ENCODE measurements around the gene PSMA5. TPM values are rescaled to one million over a fixed set of nuclear protein-coding genes. Genes with fewer than 3 reads are reported as not detected.

Gene PSMA5
- total and polyA plus RNA-seq, 2 of the 4 experiments (the other 2 are of a cell fraction), result 75.5 to 107 TPM

GRCh38 chr1:109467301-109467777 is 41.1 kb upstream of the PSMA5 start:
- no peaks in the 10 kb centered on the region for H3K9me1 ChIP-seq (ENCODE audit: insufficient read depth, low read length)

More at GRCh38 chr1:109467301-109467777, 41.1 kb upstream of the PSMA5 start:
- H3K4me1 ChIP-seq (ENCODE audit: control insufficient read depth, insufficient read depth, low read length), result no peaks in the 10 kb centered on the region
- peak overlapping the region; percentile 59 for H2AFZ ChIP-seq (replicated peaks; ENCODE audit: low read length, poor library complexity)
- ChIA-PET POLR2A (ENCODE audit: unreplicated experiment) (no interaction called here), CTCF (no interaction called here)
- WGBS, 2 experiments (ENCODE audit: extremely low coverage in 2 of 2, insufficient read length in 1 of 2), result 9% methylated on average over 5 of the region's 23 CpGs; no CpG with 5 or more reads in 1 of the 2 experiments
- no peak overlapping the region for H4K91ac ChIP-seq (ENCODE audit: insufficient read depth, low read depth, low read length)
- no peak overlapping the region for H2BK15ac ChIP-seq (ENCODE audit: low read depth, low read length)
- H3K18ac ChIP-seq (ENCODE audit: low read depth, low read length), result no peak overlapping the region
- TF ChIP-seq MAFK (IDR thresholded peaks at IDR 0.05; ENCODE audit: low read depth, low read length), result no peak
- no peak for TF ChIP-seq RFX5 (IDR thresholded peaks at IDR 0.05; ENCODE audit: low read depth, low read length)
- TF ChIP-seq CHD1 (IDR thresholded peaks at IDR 0.05; ENCODE audit: low read depth, low read length), result no peak
- TF ChIP-seq RCOR1 (IDR thresholded peaks at IDR 0.05; ENCODE audit: insufficient replicate concordance, low read length), result no peak
- TF ChIP-seq SMC3 (IDR thresholded peaks at IDR 0.05; ENCODE audit: low read depth, low read length), result no peak
- no peak for TF ChIP-seq RAD21 (IDR thresholded peaks at IDR 0.05; ENCODE audit: low read length)
- TF ChIP-seq ELK1 (IDR thresholded peaks at IDR 0.05; ENCODE audit: borderline replicate concordance, low read depth, low read length), result no peak
- no peak for TF ChIP-seq POLR2A (IDR thresholded peaks at IDR 0.05; ENCODE audit: low read depth, low read length)
- no peak for TF ChIP-seq MXI1 (IDR thresholded peaks at IDR 0.05; ENCODE audit: borderline replicate concordance, low read depth, low read length)
- TF ChIP-seq NFE2L2 (IDR thresholded peaks at IDR 0.05; ENCODE audit: low read depth, low read length), result no peak
- no peak for TF ChIP-seq BHLHE40 (IDR thresholded peaks at IDR 0.05; ENCODE audit: low read depth, low read length)
- no peak for TF ChIP-seq MAZ (IDR thresholded peaks at IDR 0.05; ENCODE audit: borderline replicate concordance, low read depth, low read length)
- no peak for TF ChIP-seq CTCF (conservative IDR thresholded peaks at IDR 0.05; ENCODE audit: low read depth, low read length)
- TF ChIP-seq FOS (IDR thresholded peaks at IDR 0.05; ENCODE audit: low read depth, low read length), result no peak
- no peak for TF ChIP-seq CEBPB (IDR thresholded peaks at IDR 0.05; ENCODE audit: low read depth, low read length)
- TF ChIP-seq USF2 (IDR thresholded peaks at IDR 0.05; ENCODE audit: low read depth, low read length), result no peak
- H3K4me2 ChIP-seq (ENCODE audit: low read depth, low read length), result no peak overlapping the region
- ATAC-seq (ENCODE audit: low read depth) (no peak), DNase-seq (no peak)
- no peaks in the 10 kb centered on the region for H3K9me3 ChIP-seq (ENCODE audit: control insufficient read depth, insufficient read depth, low read length)
- in situ Hi-C loops (cut with MboI; ENCODE audit: low sequenced_read_pairs) (no loop called here), dilution Hi-C loops (cut with HindIII; ENCODE audit: low sequenced_read_pairs, unreplicated experiment) (no loop called here), intact Hi-C loops (cut with micrococcal nuclease) (no loop called here)
- no peak overlapping the region for H2AK5ac ChIP-seq (ENCODE audit: low read depth, low read length)
- H3K4ac ChIP-seq (ENCODE audit: low read depth, low read length), result no peak overlapping the region
- no peak overlapping the region for H3K23ac ChIP-seq (ENCODE audit: low read depth, low read length)
- no peak overlapping the region for H2BK120ac ChIP-seq (ENCODE audit: low read depth, low read length)
- no peaks in the 10 kb centered on the region for H3K36me3 ChIP-seq (ENCODE audit: control insufficient read depth, insufficient read depth, low read length)
- no peaks in the 10 kb centered on the region for H4K20me1 ChIP-seq (ENCODE audit: insufficient read depth, low read length)
- no peak overlapping the region for H2AK9ac ChIP-seq (replicated peaks; ENCODE audit: low read depth, low read length, poor library complexity)
- no peak overlapping the region for H4K8ac ChIP-seq (ENCODE audit: low read depth in 2 of 2, low read length in 2 of 2)
- H3K79me1 ChIP-seq (ENCODE audit: low read depth in 1 of 2, low read length in 2 of 2), result no peaks in the 10 kb centered on the region
- BruUV-seq (replicated peaks), result no TSS peak
- H4K5ac ChIP-seq (ENCODE audit: low read depth, low read length), result no peak overlapping the region
- H3K27ac ChIP-seq (ENCODE audit: insufficient read depth, low read length), result no peak overlapping the region
- no peak overlapping the region for H3K56ac ChIP-seq (ENCODE audit: extremely low read depth, insufficient read depth, low read length)
- H3K27me3 ChIP-seq (ENCODE audit: control insufficient read depth, insufficient read depth, low read length), result peaks cover 67% of the 10 kb centered on the region
- no peak overlapping the region for H3K4me3 ChIP-seq (ENCODE audit: insufficient read depth, low read depth, low read length)
- H2BK20ac ChIP-seq (ENCODE audit: low read depth, low read length), result no peak overlapping the region
- H3K14ac ChIP-seq (replicated peaks; ENCODE audit: low read depth, low read length), result no peak overlapping the region
- H3K9ac ChIP-seq (ENCODE audit: low read depth, low read length), result no peak overlapping the region
- no peak overlapping the region for H2BK5ac ChIP-seq (ENCODE audit: low read depth, low read length, poor library complexity, severe bottlenecking)
